Measurements from ENCODE around the gene GSTK1. TPM values are rescaled to one million over a fixed set of nuclear protein-coding genes. Genes with fewer than 3 reads are reported as not detected.
A peak's percentile ranks its signal among the peaks of the same experiment; 100 is the strongest.

The GSTK1 gene
- total and polyA plus RNA-seq, 9 of the 15 experiments (the other 6 are each of a cell fraction or from before 2014, with no cell fraction given) = 155 to 441 (median 233) TPM

- TF ChIP-seq TRIM25 (IDR thresholded peaks at IDR 0.05; ENCODE audit: borderline replicate concordance) (no peak), CSDE1 (IDR thresholded peaks at IDR 0.05) (no peak), ID3 (CRISPR knock-in tag; IDR thresholded peaks at IDR 0.05) (no peak), ID3 (tag; IDR thresholded peaks at IDR 0.05) (no peak)
These were observed 20.9 kb upstream of the GSTK1 start (continued) for GRCh38 chr7:143242306-143242705.

DNA sequence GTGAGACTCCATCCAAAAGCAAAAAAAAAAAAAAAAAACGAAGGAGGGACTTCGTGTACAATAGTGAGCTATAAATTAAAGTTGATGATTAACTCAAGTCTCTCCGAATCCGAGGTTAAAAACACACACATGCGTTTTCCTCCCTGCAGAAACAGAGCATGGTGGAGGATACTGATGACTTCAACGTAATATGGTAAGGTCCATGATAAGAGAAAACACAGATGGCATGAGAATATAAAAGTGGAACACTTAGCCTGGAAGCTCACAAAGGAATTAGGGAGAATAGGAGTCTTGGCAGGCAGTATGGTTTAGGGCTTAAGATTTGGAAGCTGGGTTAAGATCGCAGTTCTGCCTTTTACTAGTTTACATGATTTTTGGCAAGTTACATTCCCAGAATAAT, 20.1 kb upstream of the GSTK1 start:
- intact Hi-C loops (cut with micrococcal nuclease) = loop anchor here (5.0 kb wide), 1 partner anchor 254 kb away; no protein-coding TSS in a partner anchor
- in situ Hi-C loops (cut with MboI) = loop anchor here (10.0 kb wide), 1 partner anchor 62 kb away; no protein-coding TSS in a partner anchor
- H3K36me3 ChIP-seq (ENCODE audit: control insufficient read depth, insufficient read depth, low read length) = no peaks in the 10 kb centered on the region
- ChIA-PET POLR2A (interaction anchor here (1.8 kb wide), 1 partner anchor 16 kb away, joined by 3 read pairs; no protein-coding TSS in a partner anchor), CTCF (ENCODE audit: low intra/inter-chr PET ratio) (interaction anchor here (0.7 kb wide), 2 partner anchors 57 to 60 kb away, joined by 3 to 5 read pairs; no protein-coding TSS in a partner anchor)
- no peaks in the 10 kb centered on the region; a peak in 1 of 5 replicates for H3K4me1 ChIP-seq (replicated peaks in 1 of 2; ENCODE audit: control insufficient read depth in 2 of 2, insufficient read depth in 2 of 2, low read length in 2 of 2)
- DNase-seq (ENCODE audit: extremely low read depth in 1 of 4, low spot score in 3 of 4) (no peak), ATAC-seq (no peak), FAIRE-seq (no peak)
- no peaks in the 10 kb centered on the region; a peak in 1 of 5 replicates for H3K27me3 ChIP-seq (ENCODE audit: control insufficient read depth in 2 of 2, insufficient read depth in 2 of 2, low read length in 2 of 2)
- H3K9me1 ChIP-seq (ENCODE audit: control insufficient read depth, insufficient read depth, low read length) = no peaks in the 10 kb centered on the region
- H3K27ac ChIP-seq (ENCODE audit: extremely low read depth, low read depth, low read length) = no peak overlapping the region
- no peak for TF ChIP-seq TCF7 (IDR thresholded peaks at IDR 0.05; ENCODE audit: borderline replicate concordance)
- no peak for TF ChIP-seq HDAC6 (IDR thresholded peaks at IDR 0.05; ENCODE audit: low read depth, low read length)
- H3K9me3 ChIP-seq (replicated peaks; ENCODE audit: control insufficient read depth, insufficient read depth, low read depth, low read length) = no peaks in the 10 kb centered on the region
- 31% methylated on average over 7 of the region's 7 CpGs for WGBS (ENCODE audit: insufficient coverage, low coverage, missing lambda C conversion rate)
- no peaks in the 10 kb centered on the region for H3K79me2 ChIP-seq (ENCODE audit: control insufficient read depth, insufficient read depth, low read length)
- H3K4me2 ChIP-seq (ENCODE audit: insufficient read depth, low read length) = no peak overlapping the region
- no peak overlapping the region for H3K9ac ChIP-seq (ENCODE audit: insufficient read depth in 1 of 2, low read depth in 2 of 2, low read length in 2 of 2)
- H2AFZ ChIP-seq (ENCODE audit: low read depth, low read length) = peak overlapping the region; percentile 37; the same call in 1 of the 2 replicates
- H3K4me3 ChIP-seq = no peak overlapping the region
- BruUV-seq (replicated peaks) = no TSS peak
- H4K20me1 ChIP-seq (replicated peaks; ENCODE audit: control insufficient read depth, insufficient read depth, low read length) = no peaks in the 10 kb centered on the region

All from K562 (cell line).